ENCODE measurements around the gene BTBD2. TPM values are rescaled to one million over a fixed set of nuclear protein-coding genes. Genes with fewer than 3 reads are reported as not detected.

BTBD2 gene
- total and polyA plus RNA-seq, 2 of the 13 experiments (the other 11 are each of a cell fraction or from before 2014, with no cell fraction given): 28.1 to 45.3 TPM

GRCh38 chr19:2049741-2050348, 34.3 kb upstream of the BTBD2 start (continued):
- no peak for TF ChIP-seq ZHX2 (IDR thresholded peaks at IDR 0.05; ENCODE audit: low read depth)
- no peak for TF ChIP-seq ZHX2 (CRISPR knock-in tag; IDR thresholded peaks at IDR 0.05; ENCODE audit: borderline replicate concordance)
- TF ChIP-seq ZKSCAN1 (IDR thresholded peaks at IDR 0.05; ENCODE audit: low read length): no peak
- no peak for TF ChIP-seq ZNF496 (CRISPR knock-in tag; IDR thresholded peaks at IDR 0.05; ENCODE audit: insufficient replicate concordance)
- peak; percentile 79 for TF ChIP-seq ARID4A (CRISPR knock-in tag; IDR thresholded peaks at IDR 0.05; ENCODE audit: borderline replicate concordance)
- TF ChIP-seq ZMAT3 (CRISPR knock-in tag; conservative IDR thresholded peaks at IDR 0.05): 0 out of 2 replicates have a peak, but pooled peaks have one; percentile 37
- peak; percentile 59 for TF ChIP-seq ZNF331 (CRISPR knock-in tag; IDR thresholded peaks at IDR 0.05)
- TF ChIP-seq HIC2 (CRISPR knock-in tag; IDR thresholded peaks at IDR 0.05; ENCODE audit: low read depth): no peak
- TF ChIP-seq ZBTB26 (CRISPR knock-in tag; IDR thresholded peaks at IDR 0.05; ENCODE audit: borderline replicate concordance): no peak
- TF ChIP-seq WIZ (CRISPR knock-in tag; IDR thresholded peaks at IDR 0.05): no peak
- TF ChIP-seq SP140L (CRISPR knock-in tag; IDR thresholded peaks at IDR 0.05; ENCODE audit: borderline replicate concordance): no peak
- no peak for TF ChIP-seq ZNF207 (IDR thresholded peaks at IDR 0.05; ENCODE audit: borderline replicate concordance)
- no peak for TF ChIP-seq ZNF75D (CRISPR knock-in tag; IDR thresholded peaks at IDR 0.05; ENCODE audit: borderline replicate concordance)
- TF ChIP-seq GZF1 (CRISPR knock-in tag; IDR thresholded peaks at IDR 0.05): no peak
- no peak for TF ChIP-seq AGO2 (optimal IDR thresholded peaks at IDR 0.05; ENCODE audit: low read depth, low read length)

Data from HepG2 (cell line).